HCT116 (cell line): ENCODE measurements around the gene GYS2. TPM values are rescaled to one million over a fixed set of nuclear protein-coding genes. Genes with fewer than 3 reads are reported as not detected.
A peak's percentile ranks its signal among the peaks of the same experiment; 100 is the strongest.

Source experiments
- ATAC-seq: fragments of 200-7000 bp; cut with Tn5 transposase; 2 replicates; pipeline ENCODE4 v1.9.1; 2020; ENCODE audit warnings: mild to moderate bottlenecking, moderate library complexity
- Bru-seq: library from RNA; stranded (reverse); fragments of 400-500 nt; gene quantifications from one replicate; lab custom pipeline; 2021; lab: Mats Ljungman, UMichigan
- BruChase-seq, 2 experiments: library from RNA; stranded (reverse); fragments of 400-500 nt; gene quantifications; one replicate each; lab custom pipeline; 2021; lab: Mats Ljungman, UMichigan
- BruUV-seq: library from RNA; stranded (reverse); fragments of 400-500 nt; replicated peaks from 2 replicates; lab custom pipeline; 2021; lab: Mats Ljungman, UMichigan
- CTCF ChIA-PET: fragments of 300-600 bp; sonication (Branson Sonifier 250); formaldehyde crosslinking; loops from one replicate; lab custom pipeline; 2021; ENCODE audit warnings: antibody characterized with exemption; lab: Charles Lee
- POLR2A ChIA-PET: fragments of 300-600, 350-600 bp; sonication (Branson Sonifier 250); formaldehyde crosslinking; loops from one replicate; lab custom pipeline; 2021; ENCODE audit warnings: antibody characterized with exemption; lab: Charles Lee
- RAD21 ChIA-PET, 2 experiments: fragments of 300-600 bp; sonication (Branson Sonifier 250); formaldehyde crosslinking; loops; one replicate each; lab custom pipeline; 2023; ENCODE audit warnings: low total read pairs in 2 of 2; ENCODE audit not compliant: uncharacterized antibody in 2 of 2, unreplicated experiment in 2 of 2, low non-redundant PET in 1 of 2; lab: Charles Lee
- DNase-seq: peaks from one replicate; pipeline ENCODE4 v3.0.0-alpha.2; 2010; ENCODE audit warnings: low read depth, low spot score
- H2AFZ ChIP-seq: fragments of 200-600 bp; shearing (Covaris generic), sonication (generic); 2 replicates; pipeline ENCODE4 v1.6.1; 2017; ENCODE audit warnings: low read depth, mixed run types, mixed read lengths, antibody characterized with exemption, low read length; ENCODE audit not compliant: poor library complexity, severe bottlenecking
- H3K27ac ChIP-seq: 2 replicates; pipeline ENCODE4 v1.5.1; 2012; ENCODE audit warnings: low read depth, low read length
- H3K27me3 ChIP-seq: fragments of 200-600 bp; sonication (generic); 2 replicates; pipeline ENCODE4 v1.6.1; 2016; ENCODE audit warnings: mixed run types, low read length, mixed read lengths; ENCODE audit not compliant: insufficient read depth
- H3K36me3 ChIP-seq, 2 experiments: fragments of 200-500 bp in 1 of 2; fragments of 200-600 bp in 1 of 2; sonication (Bioruptor generic) in 1 of 2; sonication (generic) in 1 of 2; 2 replicates each; pipeline versions ENCODE4 v1.5.1 to v1.6.1; 2014 to 2016; ENCODE audit warnings: low read length in 2 of 2, inconsistent platforms in 1 of 2, mixed read lengths in 1 of 2, mixed run types in 1 of 2; ENCODE audit not compliant: insufficient read depth in 2 of 2, control insufficient read depth in 1 of 2
- H3K4me1 ChIP-seq, 2 experiments: fragments of 200-600 bp in 1 of 2; sonication (generic) in 1 of 2; 2 replicates each; pipeline versions ENCODE4 v1.5.1 to v1.6.1; 2012 to 2017; ENCODE audit warnings: low read length in 2 of 2, inconsistent platforms in 1 of 2, mild to moderate bottlenecking in 1 of 2, mixed read lengths in 1 of 2, mixed run types in 1 of 2, moderate library complexity in 1 of 2; ENCODE audit not compliant: insufficient read depth in 2 of 2, control insufficient read depth in 1 of 2
- H3K4me2 ChIP-seq: fragments of 200-600 bp; sonication (generic); 2 replicates; pipeline ENCODE4 v1.6.1; 2017; ENCODE audit warnings: mixed run types, low read length, mixed read lengths
- H3K4me3 ChIP-seq, 2 experiments: fragments of 200-600 bp in 1 of 2; sonication (generic) in 1 of 2; replicated peaks in 1 of 2; 2 replicates each; pipeline ENCODE4 v1.5.1; 2011 to 2016; ENCODE audit warnings: low read length in 2 of 2, control low read depth in 1 of 2, low read depth in 1 of 2, mild to moderate bottlenecking in 1 of 2, mixed read lengths in 1 of 2, mixed run types in 1 of 2
- H3K79me2 ChIP-seq: fragments of 200-600 bp; sonication (generic); 2 replicates; pipeline ENCODE4 v1.6.1; 2017; ENCODE audit warnings: mild to moderate bottlenecking, mixed run types, low read length, moderate library complexity, mixed read lengths; ENCODE audit not compliant: insufficient read depth
- H3K9ac ChIP-seq: fragments of 200-600 bp; sonication (generic); 2 replicates; pipeline ENCODE4 v1.6.1; 2016; ENCODE audit warnings: low read length, mixed read lengths
- H3K9me2 ChIP-seq: fragments of 200-600 bp; sonication (generic), shearing (Covaris generic); 2 replicates; pipeline ENCODE4 v1.6.1; 2017; ENCODE audit warnings: mixed run types, mild to moderate bottlenecking, moderate library complexity; ENCODE audit not compliant: insufficient read depth
- H3K9me3 ChIP-seq, 2 experiments: fragments of 200-500 bp in 1 of 2; fragments of 200-600 bp in 1 of 2; sonication (Bioruptor generic) in 1 of 2; sonication (generic) in 1 of 2; 2 replicates each; pipeline ENCODE4 v1.6.1; 2014 to 2017; ENCODE audit warnings: low read length in 2 of 2, mixed read lengths in 2 of 2, inconsistent platforms in 1 of 2, low read depth in 1 of 2, mild to moderate bottlenecking in 1 of 2, mixed run types in 1 of 2, moderate library complexity in 1 of 2; ENCODE audit not compliant: control insufficient read depth in 1 of 2, insufficient read depth in 1 of 2
- H4K20me1 ChIP-seq: fragments of 200-600 bp; sonication (generic), shearing (Covaris generic); 2 replicates; pipeline ENCODE4 v1.6.1; 2017; ENCODE audit warnings: mixed run types, mild to moderate bottlenecking, moderate library complexity; ENCODE audit not compliant: insufficient read depth
- CBX3 ChIP-seq: IDR thresholded peaks from 2 replicates; pipeline ENCODE4 v1.6.1; 2012; ENCODE audit warnings: low read depth
- EGR1 ChIP-seq: IDR thresholded peaks from 2 replicates; pipeline ENCODE4 v1.6.1; 2012; ENCODE audit warnings: low read depth
- ELF1 ChIP-seq: IDR thresholded peaks from 2 replicates; pipeline ENCODE4 v1.6.1; 2012; ENCODE audit warnings: low read depth, borderline replicate concordance
- EZH2 ChIP-seq: fragments of 200-600 bp; sonication (generic); IDR thresholded peaks from 2 replicates; pipeline ENCODE4 v1.6.1; 2017; ENCODE audit warnings: antibody characterized with exemption, mixed run types
- EZH2phosphoT487 ChIP-seq: fragments of 200-600 bp; IDR thresholded peaks from 2 replicates; pipeline ENCODE4 v1.6.1; 2018; ENCODE audit warnings: antibody characterized with exemption, borderline replicate concordance
- FOSL1 ChIP-seq: IDR thresholded peaks from 2 replicates; pipeline ENCODE4 v1.6.1; 2012; ENCODE audit warnings: low read depth
- POLR2A ChIP-seq: IDR thresholded peaks from 2 replicates; pipeline ENCODE4 v1.7.0; 2011; ENCODE audit warnings: borderline replicate concordance; ENCODE audit not compliant: insufficient read depth, insufficient read length; ENCODE audit errors: extremely low read depth
- POLR2AphosphoS5 ChIP-seq: IDR thresholded peaks from 2 replicates; pipeline ENCODE4 v1.6.1; 2011; ENCODE audit warnings: mild to moderate bottlenecking, low read depth, low read length, moderate library complexity
- ZFX ChIP-seq: fragments of 450-650 bp; IDR thresholded peaks from 2 replicates; pipeline ENCODE4 v1.6.1; 2017
- intact Hi-C: fragments of 100-400 bp; cut with micrococcal nuclease; formaldehyde crosslinking; loops from 2 replicates; pipeline ENCODE4 v1.10.0; 2022
- long read RNA-seq: library from polyadenylated mRNA; unstranded; transcript quantifications from one replicate; pipeline ENCODE4 v2.0.0, GENCODE V29; 2021; ENCODE audit not compliant: unreplicated experiment
- polyA plus RNA-seq: library from polyadenylated mRNA; unstranded; fragments of >200 nt; gene quantifications from 2 replicates; pipeline ENCODE4 v1.2.1, GENCODE V29; 2012; ENCODE audit warnings: missing spikeins
- total RNA-seq: library from RNA; stranded (reverse); gene quantifications from one replicate; pipeline ENCODE4 v1.2.1, GENCODE V29; 2021; ENCODE audit not compliant: unreplicated experiment

The GYS2 gene
- total RNA-seq (not detected), Bru-seq, nascent RNA (not detected), BruChase-seq, experiment 1, labeled RNA remaining after a 6-hour chase (percentile 37 among the genes with signal in this experiment), BruChase-seq, experiment 2, labeled RNA remaining after a 2-hour chase (percentile 25 among the genes with signal in this experiment)
- not detected in 2 replicates for polyA plus RNA-seq
- long read RNA-seq = 0 reads

GRCh38 chr12:21604245-21605101, at the start of gene GYS2:
GYS2 (minus strand) TSS chr12:21604847; CDS start chr12:21604592, 255 bp downstream.
- BruUV-seq = no TSS peak
- Histone ChIP-seq H3K4me1 (no peaks in the 10 kb centered on the region), H3K4me3 (no peak within 1 kb of the TSS), H3K4me2 (no peak within 1 kb of the TSS), H3K27ac (no peak within 1 kb of the TSS), H3K9me2 (no peaks in the 10 kb centered on the region), H2AFZ (no peak within 1 kb of the TSS), H3K9me3 (no peaks in the 10 kb centered on the region), H3K36me3 (no peaks in the 10 kb centered on the region), H4K20me1 (no peaks in the 10 kb centered on the region), H3K79me2 (no peaks in the 10 kb centered on the region), H3K9ac (no peak within 1 kb of the TSS), H3K27me3 (no peaks in the 10 kb centered on the region)
- TF ChIP-seq CBX3 = no peak
- TF ChIP-seq FOSL1 = no peak
- ChIA-PET CTCF (interaction anchor here (1.1 kb wide), 1 partner anchor 76 kb away, joined by 3 read pairs; no protein-coding TSS in a partner anchor), RAD21 (no interaction called here), POLR2A (no interaction called here)
- DNase-seq = no peak
- intact Hi-C loops = loop anchor here (10.0 kb wide), 1 partner anchor 390 kb away; no protein-coding TSS in a partner anchor
- no peak for ATAC-seq

- Histone ChIP-seq H3K79me2 (peaks cover 99% of the 10 kb centered on the region), H3K36me3 (peaks cover 65 to 90% of the 10 kb centered on the region in 2 experiments), H2AFZ (no peak overlapping the region), H3K4me3 (no peak overlapping the region), H3K27me3 (no peaks in the 10 kb centered on the region), H3K27ac (no peak overlapping the region), H3K9ac (no peak overlapping the region), H4K20me1 (peaks cover 66% of the 10 kb centered on the region; the same call in 1 of the 2 replicates), H3K4me1 (peaks cover 0 to 12% of the 10 kb centered on the region in 2 experiments; a peak in 2 of 4 replicates), H3K4me2 (no peak overlapping the region), H3K9me3 (no peaks in the 10 kb centered on the region), H3K9me2 (no peaks in the 10 kb centered on the region)
- RAD21 ChIA-PET = no interaction called here
- no peak for ATAC-seq
- CTCF ChIA-PET = interaction anchor here (0.9 kb wide), 1 partner anchor 28 kb away, joined by 3 read pairs; no protein-coding TSS in a partner anchor
- DNase-seq = no peak
- intact Hi-C loops = loop anchor here (10.0 kb wide), 1 partner anchor 217 kb away; the partner anchor contains the start of gene PYROXD1
- no TSS peak for BruUV-seq
- POLR2A ChIA-PET = no interaction called here
- TF ChIP-seq ELF1 = no peak
- TF ChIP-seq EZH2phosphoT487 = no peak
- TF ChIP-seq POLR2AphosphoS5 = no peak
- TF ChIP-seq POLR2A = no peak
- TF ChIP-seq EGR1 = no peak
- no peak for TF ChIP-seq ZFX
- no peak for TF ChIP-seq EZH2
Measured at GRCh38 chr12:21651821-21652220, 47.2 kb upstream of the GYS2 start.
